Brain microvascular endothelial cell (primary cell): ENCODE measurements around the gene REPS2.

Experiments
- DNase-seq: peaks from one replicate; pipeline ENCODE4 v3.0.0-alpha.2; 2020
- H3K27ac ChIP-seq: fragments of 250-450 bp; sonication (Bioruptor Pico); 2 replicates; pipeline ENCODE4 v1.5.1; 2020; ENCODE audit warnings: mild to moderate bottlenecking, moderate library complexity
- H3K27me3 ChIP-seq: fragments of 250-450 bp; sonication (Bioruptor Pico); replicated peaks from 2 replicates; pipeline ENCODE4 v1.5.1; 2020; ENCODE audit warnings: mild to moderate bottlenecking
- H3K36me3 ChIP-seq: fragments of 250-450 bp; sonication (Bioruptor Pico); replicated peaks from 2 replicates; pipeline ENCODE4 v1.5.1; 2020; ENCODE audit warnings: mild to moderate bottlenecking
- H3K4me3 ChIP-seq: 2 replicates; pipeline ENCODE4 v1.5.1; 2011; ENCODE audit warnings: low read depth, mild to moderate bottlenecking, control low read depth, low read length, moderate library complexity
- in situ Hi-C: cut with HindIII; loops from 2 replicates; pipeline ENCODE4 v1.10.0; 2017; ENCODE audit warnings: low sequenced_read_pairs, low pct_ligation_motif_present
- TF ChIP-seq, protein P1 (sequence below): IDR thresholded peaks from 2 replicates; pipeline ENCODE4 v1.5.1; 2011; ENCODE audit warnings: low read depth, mild to moderate bottlenecking, moderate library complexity, low read length, control low read depth, inconsistent platforms; ENCODE audit errors: missing control alignments

Gene REPS2

DNA sequence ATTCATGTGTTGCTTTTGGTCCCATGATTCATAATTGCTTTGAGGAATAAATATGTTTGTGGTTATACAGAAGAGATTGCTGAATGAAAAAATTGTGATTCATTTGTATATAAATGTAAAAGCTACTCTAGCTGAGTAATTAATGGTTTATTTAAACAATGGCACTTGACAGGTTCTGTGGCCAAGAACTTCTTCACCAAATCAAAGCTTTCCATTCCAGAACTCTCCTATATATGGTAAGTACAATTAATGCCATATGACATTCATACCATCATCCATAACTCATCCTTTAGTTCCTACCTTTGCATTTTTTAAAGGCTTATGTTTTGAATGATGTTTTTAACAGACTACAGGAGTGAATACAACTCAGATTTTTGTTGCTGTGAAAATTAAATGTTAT, 105.8 kb downstream of the REPS2 start:
- H3K27me3 ChIP-seq: no peaks in the 10 kb centered on the region
- in situ Hi-C loops: no loop called here
- no peak overlapping the region for H3K27ac ChIP-seq
- no peak for DNase-seq
- H3K4me3 ChIP-seq: no peak overlapping the region
- TF ChIP-seq, protein P1, sequence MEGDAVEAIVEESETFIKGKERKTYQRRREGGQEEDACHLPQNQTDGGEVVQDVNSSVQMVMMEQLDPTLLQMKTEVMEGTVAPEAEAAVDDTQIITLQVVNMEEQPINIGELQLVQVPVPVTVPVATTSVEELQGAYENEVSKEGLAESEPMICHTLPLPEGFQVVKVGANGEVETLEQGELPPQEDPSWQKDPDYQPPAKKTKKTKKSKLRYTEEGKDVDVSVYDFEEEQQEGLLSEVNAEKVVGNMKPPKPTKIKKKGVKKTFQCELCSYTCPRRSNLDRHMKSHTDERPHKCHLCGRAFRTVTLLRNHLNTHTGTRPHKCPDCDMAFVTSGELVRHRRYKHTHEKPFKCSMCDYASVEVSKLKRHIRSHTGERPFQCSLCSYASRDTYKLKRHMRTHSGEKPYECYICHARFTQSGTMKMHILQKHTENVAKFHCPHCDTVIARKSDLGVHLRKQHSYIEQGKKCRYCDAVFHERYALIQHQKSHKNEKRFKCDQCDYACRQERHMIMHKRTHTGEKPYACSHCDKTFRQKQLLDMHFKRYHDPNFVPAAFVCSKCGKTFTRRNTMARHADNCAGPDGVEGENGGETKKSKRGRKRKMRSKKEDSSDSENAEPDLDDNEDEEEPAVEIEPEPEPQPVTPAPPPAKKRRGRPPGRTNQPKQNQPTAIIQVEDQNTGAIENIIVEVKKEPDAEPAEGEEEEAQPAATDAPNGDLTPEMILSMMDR: no peak
- no peaks in the 10 kb centered on the region for H3K36me3 ChIP-seq

DNA sequence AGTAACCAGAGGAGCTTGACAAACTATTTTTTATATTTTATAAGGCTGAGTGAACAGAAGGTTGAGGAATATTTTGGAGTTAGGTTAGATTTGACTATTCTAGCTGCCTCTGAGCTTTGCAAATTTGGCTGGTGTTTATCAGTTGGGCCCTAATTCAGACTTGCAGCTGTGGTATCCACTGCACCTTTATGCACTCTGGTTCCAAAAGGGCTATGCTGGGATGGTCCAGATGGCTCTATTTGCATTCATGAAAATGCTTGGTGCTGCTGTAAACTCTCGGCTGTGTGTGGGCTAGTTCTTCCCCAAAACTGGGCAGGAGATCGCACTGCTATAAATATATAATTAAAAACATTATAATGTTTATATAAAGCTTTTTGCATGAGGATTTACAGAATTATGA, 106.3 kb downstream of the REPS2 start:
- in situ Hi-C loops: no loop called here
- TF ChIP-seq, protein P1: no peak
- Histone ChIP-seq H3K27me3 (no peaks in the 10 kb centered on the region), H3K27ac (no peak overlapping the region), H3K4me3 (no peak overlapping the region), H3K36me3 (no peaks in the 10 kb centered on the region)
- DNase-seq: no peak

DNA sequence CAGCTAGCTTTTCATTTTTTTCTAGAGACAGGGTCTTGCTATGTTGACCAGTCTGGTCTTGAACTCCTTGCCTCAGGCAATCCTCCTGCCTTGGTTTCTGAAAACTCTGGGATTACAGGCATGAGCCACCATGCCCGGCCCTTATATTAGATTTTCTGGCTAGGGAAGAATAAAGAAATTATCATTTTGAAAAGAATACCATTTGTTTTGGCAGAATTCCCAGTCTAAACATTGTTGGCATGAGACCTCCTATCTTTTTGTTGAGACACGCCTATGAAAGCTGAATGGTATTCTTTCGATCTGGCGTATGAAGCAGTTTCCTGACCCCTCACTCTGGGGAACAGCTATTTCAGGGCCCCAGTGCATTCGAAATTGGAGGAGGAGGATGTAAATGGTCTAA, 107.0 kb downstream of the REPS2 start:
- Histone ChIP-seq H3K27ac (no peak overlapping the region), H3K27me3 (no peaks in the 10 kb centered on the region), H3K36me3 (no peaks in the 10 kb centered on the region), H3K4me3 (no peak overlapping the region)
- TF ChIP-seq, protein P1: no peak
- in situ Hi-C loops: no loop called here
- DNase-seq: no peak

DNA sequence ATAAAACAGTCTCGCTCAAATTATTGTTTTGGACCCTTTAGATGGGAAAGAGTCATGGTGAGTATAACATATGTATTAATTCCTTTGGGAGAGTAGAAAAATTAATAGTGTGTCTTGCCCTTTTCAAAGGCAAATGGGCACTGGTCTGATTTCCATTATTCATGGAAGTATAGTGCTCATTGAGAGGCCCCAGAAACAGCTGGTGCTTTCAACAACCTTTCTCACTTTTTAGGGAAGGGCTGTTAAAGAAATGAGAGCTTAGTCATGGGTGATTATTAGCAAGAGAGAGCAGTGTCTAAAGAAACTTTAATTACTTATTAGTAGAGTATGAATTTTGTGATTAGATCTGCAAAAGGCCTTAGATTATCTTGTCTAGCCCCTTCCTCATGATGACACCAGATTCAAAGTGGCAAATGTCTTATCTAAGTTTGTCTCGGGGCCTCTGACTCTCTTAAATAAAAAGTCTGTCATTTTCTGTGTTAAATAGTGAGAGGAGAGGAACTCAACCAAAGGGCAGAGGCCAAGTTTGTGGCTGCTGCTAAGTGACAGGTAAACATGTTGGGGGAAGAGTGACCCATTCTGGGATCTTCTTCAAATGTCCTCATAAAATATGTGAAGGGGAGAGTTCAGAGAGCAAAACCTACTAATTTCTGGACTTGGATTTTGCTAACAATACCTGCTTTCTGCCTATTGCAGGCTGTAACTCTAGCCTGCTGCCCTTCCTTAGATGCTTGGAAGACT, 110.6 kb downstream of the REPS2 start:
- Histone ChIP-seq H3K27ac (no peak overlapping the region), H3K36me3 (no peaks in the 10 kb centered on the region), H3K4me3 (no peak overlapping the region), H3K27me3 (no peaks in the 10 kb centered on the region)
- in situ Hi-C loops: no loop called here
- TF ChIP-seq, protein P1: no peak
- DNase-seq: no peak

DNA sequence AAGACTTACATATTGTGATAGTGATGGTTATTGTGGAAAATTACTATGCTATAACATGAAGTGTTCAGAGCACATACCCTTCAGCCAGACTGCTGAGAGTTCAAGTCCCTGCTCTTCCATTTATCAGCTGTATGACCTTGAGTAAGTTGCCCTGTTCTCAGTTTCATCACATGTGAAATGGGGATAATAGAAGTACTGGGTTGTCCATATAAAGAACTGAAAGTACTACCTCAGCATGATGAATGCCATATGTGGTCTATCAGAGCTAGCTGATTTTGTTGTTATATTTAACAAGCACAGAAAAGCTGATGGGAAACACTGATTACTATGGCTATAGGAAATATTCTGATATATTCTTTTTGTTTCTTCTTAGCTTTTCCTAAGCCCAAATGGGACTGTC, 115.6 kb downstream of the REPS2 start:
- no peak for DNase-seq
- Histone ChIP-seq H3K36me3 (no peaks in the 10 kb centered on the region), H3K27ac (no peak overlapping the region), H3K27me3 (no peaks in the 10 kb centered on the region), H3K4me3 (no peak overlapping the region)
- in situ Hi-C loops: no loop called here
- TF ChIP-seq, protein P1: no peak

DNA sequence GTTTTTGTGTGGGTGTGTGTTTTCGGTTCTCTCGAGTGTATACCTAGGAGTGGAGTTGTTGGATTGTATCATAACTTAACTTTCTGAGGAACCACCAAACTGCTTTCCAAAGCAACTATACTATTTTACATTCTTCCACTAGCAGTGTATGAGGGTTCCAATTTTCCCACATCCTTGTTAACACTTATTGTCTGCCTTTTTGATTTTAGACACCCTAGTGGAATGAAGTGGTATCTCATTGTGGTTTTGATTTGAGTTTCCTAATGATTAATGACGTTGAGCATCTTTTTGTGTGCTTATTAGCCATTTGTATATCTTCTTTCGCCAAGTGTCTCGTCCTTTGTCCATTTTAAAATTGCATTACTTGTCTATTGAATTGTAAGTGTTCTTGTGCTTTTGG, 118.6 kb downstream of the REPS2 start:
- TF ChIP-seq, protein P1: no peak
- in situ Hi-C loops: no loop called here

More for the DNA sequence above, 118.6 kb downstream of the REPS2 start:
- no peaks in the 10 kb centered on the region for H3K36me3 ChIP-seq
- H3K27me3 ChIP-seq: no peaks in the 10 kb centered on the region
- no peak overlapping the region for H3K4me3 ChIP-seq
- DNase-seq: no peak
- no peak overlapping the region for H3K27ac ChIP-seq
